Activated naive CD4-positive, alpha-beta T cell treated with anti-CD3 and anti-CD28 coated beads, Interleukin-2, amount 10 ng/mL, durations not matched to agents 7 days and 5 days (primary cell): ENCODE results near the gene CA5A.
"Not testable (repeated sequence)": the region's sequence is repeated elsewhere in the genome, so short reads cannot be mapped to it uniquely, and the experiment has no call there.

Experiments
- CTCF ChIA-PET: fragments of 350-600 bp; sonication (Branson Sonifier 250); formaldehyde crosslinking; loops from one replicate; lab custom pipeline; 2021; ENCODE audit warnings: antibody characterized with exemption; lab: Charles Lee
- DNase-seq: peaks from one replicate; pipeline ENCODE4 v3.0.0-alpha.2; 2020
- H3K27ac Mint-ChIP-seq: one replicate; pipeline ENCODE4 v1.8.0; 2021; ENCODE audit warnings: mild to moderate bottlenecking, moderate library complexity, mixed read lengths
- H3K27me3 Mint-ChIP-seq: one replicate; pipeline ENCODE4 v1.8.0; 2021; ENCODE audit warnings: mild to moderate bottlenecking, mixed read lengths
- H3K36me3 Mint-ChIP-seq: one replicate; pipeline ENCODE4 v1.8.0; 2021; ENCODE audit warnings: mixed read lengths
- H3K4me1 Mint-ChIP-seq: one replicate; pipeline ENCODE4 v1.8.0; 2021; ENCODE audit warnings: mixed read lengths
- H3K4me3 Mint-ChIP-seq: one replicate; pipeline ENCODE4 v1.8.0; 2021; ENCODE audit warnings: mild to moderate bottlenecking, moderate library complexity, mixed read lengths
- H3K9me3 Mint-ChIP-seq: one replicate; pipeline ENCODE4 v1.8.0; 2021; ENCODE audit warnings: mixed read lengths

Gene CA5A

DNA sequence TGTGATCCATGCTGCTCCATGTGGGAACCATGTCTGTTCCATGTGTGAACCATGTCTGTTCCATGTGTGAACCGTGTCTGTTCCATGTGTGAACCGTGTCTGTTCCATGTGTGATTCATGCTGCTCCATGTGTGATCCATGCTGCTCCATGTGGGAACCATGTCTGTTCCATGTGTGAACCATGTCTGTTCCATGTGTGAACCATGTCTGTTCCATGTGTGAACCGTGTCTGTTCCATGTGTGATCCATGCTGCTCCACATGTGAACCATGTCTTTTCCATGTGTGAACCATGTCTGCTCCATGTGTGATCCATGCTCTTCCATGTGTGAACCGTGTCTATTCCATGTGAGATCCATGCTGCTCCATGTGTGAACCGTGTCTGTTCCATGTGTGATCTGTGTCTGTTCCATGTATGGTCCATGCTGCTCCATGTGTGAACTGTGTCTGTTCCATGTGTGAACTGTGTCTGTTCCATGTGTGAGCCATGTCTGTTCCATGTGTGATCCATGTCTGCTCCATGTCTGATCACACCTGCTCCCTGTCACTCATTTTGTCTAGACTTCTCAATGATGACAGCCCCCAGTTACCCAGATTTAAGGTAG lies 56.8 kb downstream of the CA5A start:
- not testable (repeated sequence) for DNase-seq, H3K9me3 Mint-ChIP-seq, H3K27ac Mint-ChIP-seq, H3K4me3 Mint-ChIP-seq, H3K36me3 Mint-ChIP-seq
- Mint-ChIP-seq H3K4me1 (peaks cover 17% of the 10 kb centered on the region), H3K27me3 (peaks cover 47% of the 10 kb centered on the region)
- CTCF ChIA-PET, result interaction anchor here (1.1 kb wide), 1 partner anchor 16 kb away, joined by 3 read pairs; no protein-coding TSS in a partner anchor

DNA sequence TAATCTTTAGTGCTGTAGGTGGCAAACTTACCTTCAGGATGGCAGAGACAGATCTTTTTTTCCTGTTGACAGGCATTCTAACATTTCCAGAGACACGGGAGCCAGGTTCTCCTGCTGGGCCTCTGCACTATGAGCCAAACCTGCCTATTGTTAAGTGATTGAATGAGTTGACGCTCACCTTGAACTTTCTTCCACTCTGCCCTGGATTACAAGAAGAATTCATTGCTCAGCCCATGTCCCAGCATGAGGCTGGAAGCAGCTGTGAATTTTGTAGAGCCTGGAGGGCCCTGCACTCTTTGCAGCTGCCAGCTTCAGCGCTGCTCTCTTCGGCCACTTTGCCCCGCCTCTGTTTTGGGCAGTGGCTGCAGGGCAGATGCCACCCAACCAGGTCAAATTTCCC lies 57.6 kb downstream of the CA5A start:
- H3K36me3 Mint-ChIP-seq, result no peaks in the 10 kb centered on the region
- H3K27me3 Mint-ChIP-seq, result peaks cover 43% of the 10 kb centered on the region
- DNase-seq, result no peak
- peaks cover 7% of the 10 kb centered on the region for H3K9me3 Mint-ChIP-seq
- CTCF ChIA-PET, result interaction anchor here (1.3 to 1.5 kb wide), 2 partner anchors 15 to 29 kb away, joined by 3 to 5 read pairs; no protein-coding TSS in a partner anchor
- no peak overlapping the region for H3K27ac Mint-ChIP-seq
- H3K4me3 Mint-ChIP-seq, result no peak overlapping the region
- H3K4me1 Mint-ChIP-seq, result peaks cover 19% of the 10 kb centered on the region

DNA sequence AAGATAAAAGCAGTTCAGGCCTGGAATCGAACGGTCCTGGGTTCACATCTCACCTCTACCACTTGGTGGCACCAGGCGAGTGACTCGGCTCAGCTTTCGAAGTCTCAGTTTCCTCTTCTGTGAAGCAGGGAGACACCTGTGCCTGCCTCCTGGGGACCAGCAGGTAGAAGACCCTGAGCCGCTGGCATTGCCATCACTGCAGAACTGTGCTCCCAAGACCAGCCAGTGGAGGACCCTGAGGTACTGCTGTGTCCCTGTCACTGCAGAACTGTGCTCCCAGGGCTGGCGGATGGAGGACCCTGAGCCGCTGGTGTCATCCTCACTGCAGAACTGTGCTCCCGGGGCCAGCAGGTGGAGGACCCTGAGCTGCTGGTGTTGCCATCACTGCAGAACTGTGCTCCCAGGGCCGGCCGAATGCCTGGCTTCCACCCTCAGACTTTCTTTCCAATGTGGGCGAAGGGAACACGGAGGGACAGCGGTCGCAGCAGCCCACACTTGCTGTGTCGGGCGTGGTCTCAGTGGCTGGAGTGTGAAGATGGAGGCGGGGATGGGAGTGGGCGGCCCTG lies 58.3 kb downstream of the CA5A start:
- Mint-ChIP-seq H3K36me3 (no peaks in the 10 kb centered on the region), H3K27me3 (peaks cover 42% of the 10 kb centered on the region), H3K9me3 (peaks cover 7% of the 10 kb centered on the region), H3K4me3 (no peak overlapping the region), H3K4me1 (peaks cover 25% of the 10 kb centered on the region), H3K27ac (no peak overlapping the region)
- DNase-seq, result peak; percentile 62
- CTCF ChIA-PET, result interaction anchor here (1.3 to 1.5 kb wide), 2 partner anchors 15 to 29 kb away, joined by 3 to 5 read pairs; no protein-coding TSS in a partner anchor

DNA sequence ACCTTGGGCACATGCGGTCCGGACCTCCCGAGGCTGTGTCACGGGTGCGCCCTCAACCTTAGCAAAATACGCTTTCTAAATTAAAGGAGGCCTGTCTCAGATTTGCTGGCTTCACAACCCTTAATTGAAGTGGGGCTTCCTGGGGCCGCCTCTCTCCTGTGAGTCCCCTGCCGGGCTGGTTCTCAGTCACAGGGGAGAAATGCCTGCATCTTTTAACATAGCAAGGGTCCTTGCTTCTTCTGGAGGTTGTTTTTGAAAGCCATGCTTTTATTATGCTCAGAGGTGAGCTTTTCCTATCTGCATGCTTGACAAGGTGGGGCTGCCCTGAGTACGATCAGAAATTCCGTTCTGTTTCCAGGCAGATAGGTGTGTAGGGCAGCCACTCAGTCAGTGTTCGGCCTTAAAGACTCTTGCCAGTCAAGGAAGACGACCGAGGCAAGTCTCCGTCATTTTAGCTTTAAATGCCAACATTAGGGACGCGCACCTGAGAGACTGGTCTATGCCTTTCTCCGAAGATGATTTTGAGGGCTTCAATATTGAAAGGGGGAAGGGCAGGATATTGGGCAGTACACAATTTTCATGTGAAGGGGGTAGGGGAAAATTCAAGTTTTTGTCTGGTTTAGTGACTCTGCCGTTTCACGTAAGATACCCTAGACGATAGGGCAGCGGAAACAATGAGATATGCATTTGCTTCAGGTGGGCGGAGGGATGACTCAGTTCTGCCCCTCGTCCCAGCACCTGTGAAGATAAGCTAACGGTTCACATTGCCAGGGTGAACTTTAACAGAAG lies 61.5 kb downstream of the CA5A start:
- Mint-ChIP-seq H3K36me3 (no peaks in the 10 kb centered on the region), H3K27me3 (peaks cover 10% of the 10 kb centered on the region), H3K4me3 (no peak overlapping the region), H3K4me1 (peaks cover 53% of the 10 kb centered on the region), H3K27ac (peak overlapping the region; percentile 65), H3K9me3 (peaks cover 7% of the 10 kb centered on the region)
- CTCF ChIA-PET, result interaction anchor here (1.0 to 14.6 kb wide), 10 partner anchors 9 to 106 kb away, joined by 3 to 254 read pairs (median 6); no protein-coding TSS in a partner anchor
- DNase-seq, result peak; percentile 56

DNA sequence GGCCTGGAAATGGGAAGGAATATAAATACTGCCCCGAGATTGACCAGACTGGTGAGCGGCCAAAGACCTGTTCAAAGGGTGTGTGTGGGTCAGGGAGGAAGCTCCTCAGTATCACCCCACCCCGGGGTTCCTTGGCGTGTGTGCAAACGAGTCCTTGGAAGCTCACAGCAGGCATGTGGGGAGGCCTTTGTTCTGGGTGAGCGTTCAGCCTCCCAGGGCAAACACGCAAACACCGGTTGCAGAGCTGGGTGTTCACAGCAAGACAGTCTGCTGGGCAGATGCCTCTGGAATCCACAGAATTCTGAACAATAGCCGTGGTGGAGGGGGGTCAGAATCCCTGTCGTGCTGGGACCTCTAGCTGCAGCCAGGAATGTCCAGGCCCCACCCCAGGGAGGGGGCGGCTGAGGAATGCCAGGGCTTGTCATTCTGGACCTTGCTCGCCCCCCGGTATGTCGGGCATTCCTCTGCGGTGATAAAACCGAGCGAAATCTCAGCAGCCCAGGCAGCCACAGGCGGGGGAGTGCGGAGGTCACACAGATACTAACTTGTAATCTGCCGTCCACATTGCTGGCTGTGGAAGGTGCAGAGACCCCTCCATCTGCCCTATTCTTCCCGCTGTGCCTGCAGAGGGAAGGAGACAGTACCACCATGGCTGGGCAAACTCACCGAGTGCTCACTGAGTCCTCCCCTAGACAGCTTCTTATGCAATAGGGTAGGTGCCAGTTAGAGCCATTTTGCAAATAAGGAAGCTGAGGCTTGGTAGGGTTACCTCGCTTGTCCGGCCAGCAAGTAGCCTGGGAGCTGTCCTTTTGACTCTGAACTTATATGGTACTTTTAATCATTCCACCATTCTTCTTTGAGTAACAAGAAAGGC lies 65.7 kb downstream of the CA5A start:
- CTCF ChIA-PET, result interaction anchor here (0.7 to 14.6 kb wide), 17 partner anchors 12 to 246 kb away, joined by 3 to 254 read pairs (median 5); no protein-coding TSS in a partner anchor
- Mint-ChIP-seq H3K36me3 (peaks cover 18% of the 10 kb centered on the region), H3K27ac (peak overlapping the region; percentile 77), H3K4me1 (peaks cover 77% of the 10 kb centered on the region), H3K4me3 (peak overlapping the region; percentile 48)
- not testable (repeated sequence) for H3K9me3 Mint-ChIP-seq, H3K27me3 Mint-ChIP-seq, DNase-seq

DNA sequence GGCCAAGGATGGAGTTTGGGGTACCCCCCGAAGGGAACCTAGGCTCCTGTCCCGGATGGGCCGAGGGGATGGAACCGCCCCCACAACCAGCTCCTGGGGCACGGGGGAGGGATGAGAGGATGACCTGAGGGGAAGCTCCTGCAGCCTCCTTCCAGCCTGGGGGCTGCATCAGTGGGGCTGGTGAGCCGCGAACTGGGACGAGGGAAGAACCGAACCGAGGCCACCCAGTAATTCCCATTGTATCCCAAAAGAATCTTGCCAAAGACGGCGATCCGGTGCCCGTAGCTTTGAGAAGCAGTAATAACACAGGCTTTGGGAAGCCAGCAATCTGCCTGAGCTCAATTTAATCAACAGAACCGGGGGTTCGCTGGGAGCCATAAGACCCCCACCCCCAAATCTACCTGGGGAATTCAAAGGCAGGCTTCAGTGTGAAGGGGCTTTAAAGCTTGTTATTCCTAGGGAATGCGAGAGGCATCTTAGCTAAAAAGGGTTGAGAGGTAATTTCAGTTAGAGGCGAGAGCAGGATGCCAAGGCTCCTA lies 66.4 kb downstream of the CA5A start:
- H3K27ac Mint-ChIP-seq, result peak overlapping the region; percentile 77
- peaks cover 22% of the 10 kb centered on the region for H3K36me3 Mint-ChIP-seq
- peak overlapping the region; percentile 60 for H3K4me3 Mint-ChIP-seq
- peaks cover 76% of the 10 kb centered on the region for H3K4me1 Mint-ChIP-seq
- not testable (repeated sequence) for H3K27me3 Mint-ChIP-seq, H3K9me3 Mint-ChIP-seq, DNase-seq
- CTCF ChIA-PET, result interaction anchor here (0.8 to 14.6 kb wide), 4 partner anchors 21 to 100 kb away, joined by 3 to 254 read pairs (median 136); no protein-coding TSS in a partner anchor

DNA sequence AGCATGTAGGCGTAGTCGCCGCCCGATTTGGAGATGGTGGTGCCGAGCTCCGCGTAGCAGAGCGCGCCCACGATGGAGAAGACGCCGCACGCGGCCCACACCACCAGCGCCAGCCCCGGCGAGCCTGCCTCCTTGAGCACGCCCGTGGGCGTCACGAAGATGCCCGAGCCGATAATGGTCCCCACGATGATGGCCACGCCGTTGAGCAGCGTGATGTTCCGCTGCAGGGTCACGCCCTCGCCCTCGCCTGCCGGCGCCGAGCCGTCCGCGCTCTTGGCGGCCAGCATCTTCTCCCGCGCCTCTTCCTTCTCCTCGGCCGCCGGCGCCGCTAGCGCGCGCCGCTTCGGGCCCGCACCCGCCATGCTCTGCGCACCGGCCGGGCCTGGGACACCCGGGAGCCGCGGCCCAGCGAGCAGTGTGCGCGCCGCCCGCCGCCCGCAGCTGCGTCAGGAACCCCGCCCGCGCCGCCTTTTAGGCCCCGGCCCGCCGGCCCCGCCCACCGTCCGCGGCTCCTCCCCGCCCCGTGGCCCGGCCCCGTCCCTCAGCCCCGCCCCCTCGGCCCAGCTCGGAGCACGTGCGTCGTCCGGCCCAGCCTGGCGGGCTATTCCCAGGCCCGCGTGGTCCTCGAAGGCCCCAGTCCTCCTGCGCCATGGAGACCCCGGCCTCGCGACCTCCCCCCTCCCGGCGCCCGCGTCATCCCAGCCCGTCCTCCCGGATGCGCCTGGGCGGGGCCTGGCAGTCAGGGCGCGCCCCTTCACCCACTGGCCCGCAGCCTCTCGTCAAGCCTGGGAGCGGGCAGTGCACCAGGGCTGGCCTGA lies 67.1 kb downstream of the CA5A start, which contains the start of gene SLC7A5:
TSS of gene SLC7A5 (minus strand) at position 447 of the 818 bp plus-strand sequence. CDS start at position 362, 85 bp downstream.
- not testable (repeated sequence) for H3K9me3 Mint-ChIP-seq, H3K27me3 Mint-ChIP-seq
- H3K4me1 Mint-ChIP-seq, result peaks cover 76% of the 10 kb centered on the region
- peaks cover 26% of the 10 kb centered on the region for H3K36me3 Mint-ChIP-seq
- DNase-seq, result peak; percentile 88
- peak within 1 kb of the TSS; percentile 99 for H3K27ac Mint-ChIP-seq
- peak within 1 kb of the TSS; percentile 99 for H3K4me3 Mint-ChIP-seq
- CTCF ChIA-PET, result interaction anchor here (0.8 to 14.6 kb wide), 4 partner anchors 20 to 99 kb away, joined by 3 to 254 read pairs (median 136); no protein-coding TSS in a partner anchor

DNA sequence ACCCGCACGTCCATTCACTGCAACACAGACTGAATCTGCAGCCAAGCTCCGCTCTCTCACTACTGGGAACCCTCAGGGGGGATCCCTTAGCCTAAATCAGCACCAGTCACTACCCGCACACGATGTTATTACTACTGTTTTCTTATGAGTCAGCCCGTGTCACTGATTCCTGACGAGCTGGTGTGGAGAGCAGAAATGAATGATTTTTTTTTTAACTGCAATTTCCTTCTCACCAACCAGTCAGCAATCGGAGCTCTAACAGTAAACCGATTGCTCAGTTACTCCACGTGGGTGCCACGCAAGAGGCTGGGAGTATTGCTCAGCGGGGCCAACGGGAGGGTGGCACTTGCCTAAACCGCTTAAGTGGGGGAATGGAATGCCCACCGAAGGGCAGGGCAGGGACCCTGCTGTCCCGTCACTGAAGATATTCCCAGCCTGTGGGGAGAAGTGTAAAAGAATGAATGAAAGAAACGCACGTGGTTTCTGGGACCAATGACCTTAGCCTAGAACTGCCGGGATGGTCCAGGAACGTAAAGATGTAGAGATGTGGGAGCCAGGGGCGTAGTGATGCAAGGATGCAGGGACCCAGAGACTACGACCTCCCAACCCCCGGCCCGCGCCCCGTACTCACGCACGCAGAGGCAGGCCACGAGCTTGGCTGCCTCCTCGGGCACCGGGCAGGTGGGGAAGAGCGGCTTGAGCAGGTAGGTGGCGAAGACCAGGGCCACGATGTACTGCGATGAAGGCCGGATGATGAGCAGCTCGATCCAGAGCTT lies 67.9 kb downstream of the CA5A start:
- not testable (repeated sequence) for H3K9me3 Mint-ChIP-seq, H3K27me3 Mint-ChIP-seq
- Mint-ChIP-seq H3K4me3 (peak overlapping the region; percentile 99), H3K4me1 (peaks cover 79% of the 10 kb centered on the region), H3K27ac (peak overlapping the region; percentile 99), H3K36me3 (peaks cover 30% of the 10 kb centered on the region)
- DNase-seq, result peak; percentile 80
- CTCF ChIA-PET, result interaction anchor here (13.0 to 14.6 kb wide), 2 partner anchors 19 to 88 kb away, joined by 253 to 254 read pairs; no protein-coding TSS in a partner anchor

DNA sequence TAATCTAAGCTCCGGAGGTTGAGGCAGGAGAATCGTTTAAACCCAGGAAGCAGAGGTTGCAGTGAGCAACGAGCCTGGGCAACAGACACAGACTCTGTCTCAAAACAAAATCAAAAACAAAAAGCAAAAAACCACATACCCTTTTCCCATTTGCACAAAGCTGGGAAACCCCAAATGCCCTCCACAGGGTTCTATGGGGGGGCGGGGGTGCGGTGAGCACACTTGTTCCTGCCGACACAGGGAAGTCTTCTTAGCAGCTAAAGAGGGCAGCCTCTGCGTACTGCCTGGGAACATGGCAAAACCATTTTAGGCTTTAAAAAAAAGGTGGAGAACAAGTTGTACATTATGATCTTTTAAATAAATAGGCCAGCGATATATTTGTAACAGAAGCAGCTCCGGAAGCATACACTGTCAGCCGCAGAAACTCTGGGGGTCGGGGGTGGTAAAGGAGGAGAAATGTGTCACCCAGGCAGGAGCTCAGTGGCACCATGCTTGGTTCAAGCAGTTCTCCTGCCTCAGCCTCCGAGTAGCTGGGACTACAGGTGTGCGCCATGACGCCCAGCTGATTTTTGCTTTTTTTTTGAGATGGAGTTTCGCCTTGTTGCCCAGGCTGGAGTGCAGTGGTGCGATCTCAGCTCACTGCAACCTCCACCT lies 70.3 kb downstream of the CA5A start:
- Mint-ChIP-seq H3K27ac (peak overlapping the region; percentile 99), H3K36me3 (peaks cover 37% of the 10 kb centered on the region), H3K4me3 (peak overlapping the region; percentile 99), H3K4me1 (peaks cover 69% of the 10 kb centered on the region)
- H3K9me3 Mint-ChIP-seq, H3K27me3 Mint-ChIP-seq: not testable (repeated sequence)
- DNase-seq, result peak; percentile 67
- CTCF ChIA-PET, result interaction anchor here (0.6 to 14.6 kb wide), 8 partner anchors 9 to 86 kb away, joined by 3 to 254 read pairs (median 3); no protein-coding TSS in a partner anchor

DNA sequence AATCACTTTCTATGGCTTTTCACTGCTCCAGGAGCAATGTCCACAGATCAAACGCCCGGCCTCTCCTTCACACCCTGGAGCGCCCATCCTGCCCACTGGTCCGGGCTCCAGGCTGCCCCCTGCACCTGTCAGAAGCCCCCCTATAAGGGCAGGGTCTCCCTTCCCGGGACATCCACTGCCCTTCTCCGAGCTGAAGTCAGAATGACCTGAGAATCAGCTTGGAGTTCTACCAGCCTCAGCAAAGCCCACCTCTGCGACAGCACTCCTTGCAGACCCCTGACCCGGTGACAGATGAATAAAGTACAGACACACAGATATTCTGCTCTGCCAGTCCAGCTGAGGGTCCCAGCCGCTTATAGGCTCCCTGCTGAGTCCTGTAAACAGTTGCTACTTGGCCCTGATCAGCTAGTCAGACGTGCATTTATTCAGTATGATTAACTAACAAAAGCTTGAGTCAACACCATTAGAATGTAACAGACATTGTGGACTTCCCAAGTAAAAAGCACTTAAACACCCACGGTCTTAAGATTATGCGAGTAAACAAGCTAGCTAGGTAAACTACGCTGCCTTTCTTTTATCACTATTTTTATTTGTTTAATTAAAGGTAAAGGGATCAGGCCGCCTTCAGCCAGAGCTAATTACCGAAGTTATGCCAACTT lies 71.9 kb downstream of the CA5A start:
- H3K27me3 Mint-ChIP-seq, result no peaks in the 10 kb centered on the region
- peaks cover 71% of the 10 kb centered on the region for H3K4me1 Mint-ChIP-seq
- H3K36me3 Mint-ChIP-seq, result peaks cover 43% of the 10 kb centered on the region
- no peak for DNase-seq
- CTCF ChIA-PET, result interaction anchor here (2.3 to 14.6 kb wide), 3 partner anchors 8 to 84 kb away, joined by 7 to 254 read pairs (median 253); no protein-coding TSS in a partner anchor
- peak overlapping the region; percentile 54 for H3K27ac Mint-ChIP-seq
- no peaks in the 10 kb centered on the region for H3K9me3 Mint-ChIP-seq
- no peak overlapping the region for H3K4me3 Mint-ChIP-seq

DNA sequence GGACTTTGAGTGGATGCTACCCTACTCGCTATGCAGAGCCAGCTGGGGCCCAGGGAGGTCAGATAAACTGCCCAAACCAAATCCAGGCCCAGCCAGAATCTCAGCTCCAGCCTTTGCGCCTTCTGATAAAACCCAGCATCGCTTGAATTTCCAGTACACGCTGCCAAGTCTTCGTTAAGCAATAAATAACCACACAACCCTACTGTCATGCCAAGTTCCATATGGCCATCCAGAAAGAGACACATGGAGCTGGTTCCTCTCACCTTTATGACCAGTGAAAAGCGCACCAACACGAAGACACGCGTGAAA lies 73.0 kb downstream of the CA5A start:
- not testable (repeated sequence) for H3K4me3 Mint-ChIP-seq, H3K27me3 Mint-ChIP-seq, H3K9me3 Mint-ChIP-seq, DNase-seq, H3K27ac Mint-ChIP-seq
- CTCF ChIA-PET, result interaction anchor here (14.6 kb wide), 1 partner anchor 14 kb away, joined by 254 read pairs; no protein-coding TSS in a partner anchor
- Mint-ChIP-seq H3K4me1 (peaks cover 77% of the 10 kb centered on the region), H3K36me3 (peaks cover 42% of the 10 kb centered on the region)
